ENCODE results near the gene ADAM22. TPM values are rescaled to one million over a fixed set of nuclear protein-coding genes. Genes with fewer than 3 reads are reported as not detected.

The ADAM22 gene
- total and polyA plus RNA-seq, 10 of the 15 experiments (the other 5 are each of a cell fraction or from before 2014, with no cell fraction given): 1.4 to 24.5 (median 7.6) TPM

DNA sequence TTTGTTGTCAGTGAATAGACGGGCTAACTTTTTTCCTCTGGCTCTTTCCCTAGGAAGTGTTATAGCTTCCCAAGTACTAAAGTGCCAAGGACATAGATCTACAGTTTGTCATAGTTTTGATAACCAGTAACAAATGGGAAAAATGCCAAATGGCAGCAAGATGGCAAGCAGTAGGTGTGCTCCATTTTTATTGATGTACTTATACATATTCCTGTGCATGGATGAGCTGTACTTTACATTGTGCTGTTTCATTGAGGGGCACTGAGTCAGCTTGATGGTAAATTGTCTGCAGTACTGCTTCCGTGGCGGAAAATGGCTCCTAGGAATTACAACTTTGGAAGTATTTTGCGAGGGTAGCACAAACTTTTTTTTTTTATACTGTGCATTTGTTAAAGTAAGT, 7.1 kb downstream of the ADAM22 start:
- ChIA-PET RAD21 (ENCODE audit: unreplicated experiment) (no interaction called here), POLR2A (interaction anchor here (0.6 to 1.5 kb wide), 4 partner anchors 16 to 168 kb away, joined by 3 to 4 read pairs (median 3); no protein-coding TSS in a partner anchor), CTCF (interaction anchor here (0.7 kb wide), 1 partner anchor 633 kb away, joined by 3 read pairs; no protein-coding TSS in a partner anchor), SMC1A (ENCODE audit: uncharacterized antibody, unreplicated experiment) (interaction anchor here (1.0 to 4.7 kb wide), 6 partner anchors 9 to 222 kb away, joined by 3 to 18 read pairs (median 4); no protein-coding TSS in a partner anchor)
- H3K27ac ChIP-seq (ENCODE audit: control insufficient read depth, insufficient read depth): no peak overlapping the region
- peaks cover 3% of the 10 kb centered on the region for H3K79me2 ChIP-seq (ENCODE audit: control insufficient read depth, insufficient read depth, low read length)
- no peaks in the 10 kb centered on the region for H4K20me1 ChIP-seq (ENCODE audit: control insufficient read depth, insufficient read depth)
- no peak overlapping the region for H2AFZ ChIP-seq (ENCODE audit: control insufficient read depth, low read depth, low read length)
- TF ChIP-seq, protein P1, sequence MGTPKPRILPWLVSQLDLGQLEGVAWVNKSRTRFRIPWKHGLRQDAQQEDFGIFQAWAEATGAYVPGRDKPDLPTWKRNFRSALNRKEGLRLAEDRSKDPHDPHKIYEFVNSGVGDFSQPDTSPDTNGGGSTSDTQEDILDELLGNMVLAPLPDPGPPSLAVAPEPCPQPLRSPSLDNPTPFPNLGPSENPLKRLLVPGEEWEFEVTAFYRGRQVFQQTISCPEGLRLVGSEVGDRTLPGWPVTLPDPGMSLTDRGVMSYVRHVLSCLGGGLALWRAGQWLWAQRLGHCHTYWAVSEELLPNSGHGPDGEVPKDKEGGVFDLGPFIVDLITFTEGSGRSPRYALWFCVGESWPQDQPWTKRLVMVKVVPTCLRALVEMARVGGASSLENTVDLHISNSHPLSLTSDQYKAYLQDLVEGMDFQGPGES (IDR thresholded peaks at IDR 0.05): no peak
- TF ChIP-seq MXI1 (IDR thresholded peaks at IDR 0.05; ENCODE audit: low read depth, low read length): no peak
- no peak for TF ChIP-seq SUZ12 (IDR thresholded peaks at IDR 0.05; ENCODE audit: unreplicated experiment)
- TF ChIP-seq BACH1 (IDR thresholded peaks at IDR 0.05; ENCODE audit: borderline replicate concordance): no peak
- no peak for TF ChIP-seq IKZF1 (conservative IDR thresholded peaks at IDR 0.05)
- TF ChIP-seq NR2C1 (IDR thresholded peaks at IDR 0.05): no peak
- no peak for TF ChIP-seq ETV6 (conservative IDR thresholded peaks at IDR 0.05 in 1 of 2, IDR thresholded peaks at IDR 0.05 in 1 of 2; ENCODE audit: borderline replicate concordance in 1 of 2, low read depth in 1 of 2)
- no peak for TF ChIP-seq MEF2A (IDR thresholded peaks at IDR 0.05; ENCODE audit: insufficient read depth, low read depth, low read length)
- TF ChIP-seq NR2F1 (conservative IDR thresholded peaks at IDR 0.05): no peak
- no peak for TF ChIP-seq SIX5 (IDR thresholded peaks at IDR 0.05; ENCODE audit: low read depth, low read length, severe bottlenecking)
- TF ChIP-seq, protein P2, sequence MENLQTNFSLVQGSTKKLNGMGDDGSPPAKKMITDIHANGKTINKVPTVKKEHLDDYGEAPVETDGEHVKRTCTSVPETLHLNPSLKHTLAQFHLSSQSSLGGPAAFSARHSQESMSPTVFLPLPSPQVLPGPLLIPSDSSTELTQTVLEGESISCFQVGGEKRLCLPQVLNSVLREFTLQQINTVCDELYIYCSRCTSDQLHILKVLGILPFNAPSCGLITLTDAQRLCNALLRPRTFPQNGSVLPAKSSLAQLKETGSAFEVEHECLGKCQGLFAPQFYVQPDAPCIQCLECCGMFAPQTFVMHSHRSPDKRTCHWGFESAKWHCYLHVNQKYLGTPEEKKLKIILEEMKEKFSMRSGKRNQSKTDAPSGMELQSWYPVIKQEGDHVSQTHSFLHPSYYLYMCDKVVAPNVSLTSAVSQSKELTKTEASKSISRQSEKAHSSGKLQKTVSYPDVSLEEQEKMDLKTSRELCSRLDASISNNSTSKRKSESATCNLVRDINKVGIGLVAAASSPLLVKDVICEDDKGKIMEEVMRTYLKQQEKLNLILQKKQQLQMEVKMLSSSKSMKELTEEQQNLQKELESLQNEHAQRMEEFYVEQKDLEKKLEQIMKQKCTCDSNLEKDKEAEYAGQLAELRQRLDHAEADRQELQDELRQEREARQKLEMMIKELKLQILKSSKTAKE (IDR thresholded peaks at IDR 0.05; ENCODE audit: low read depth, poor library complexity, severe bottlenecking): no peak
- TF ChIP-seq SRF (IDR thresholded peaks at IDR 0.05; ENCODE audit: low read depth in 2 of 2, low read length in 2 of 2): no peak
- TF ChIP-seq, protein P3, sequence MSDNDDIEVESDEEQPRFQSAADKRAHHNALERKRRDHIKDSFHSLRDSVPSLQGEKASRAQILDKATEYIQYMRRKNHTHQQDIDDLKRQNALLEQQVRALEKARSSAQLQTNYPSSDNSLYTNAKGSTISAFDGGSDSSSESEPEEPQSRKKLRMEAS (IDR thresholded peaks at IDR 0.05; ENCODE audit: low read depth, low read length): no peak
- TF ChIP-seq MTA2 (IDR thresholded peaks at IDR 0.05; ENCODE audit: low read depth): no peak
- TF ChIP-seq IKZF2 (IDR thresholded peaks at IDR 0.05): no peak
- BruUV-seq (replicated peaks): no TSS peak
- DNase-seq (ENCODE audit: low read depth, low spot score) (no peak), ATAC-seq (no peak), FAIRE-seq (no peak)
- no peak overlapping the region for H3K4me3 ChIP-seq
- H3K4me2 ChIP-seq (ENCODE audit: control insufficient read depth, insufficient read depth): no peak overlapping the region
- intact Hi-C loops (cut with micrococcal nuclease; ENCODE audit: unreplicated experiment): no loop called here
- in situ Hi-C loops (cut with MboI): no loop called here
- H3K9ac ChIP-seq (ENCODE audit: control insufficient read depth, insufficient read depth, low read length): no peak overlapping the region
- H3K9me3 ChIP-seq (replicated peaks; ENCODE audit: control insufficient read depth, insufficient read depth, low read length): no peaks in the 10 kb centered on the region
- no peaks in the 10 kb centered on the region for H3K27me3 ChIP-seq (replicated peaks in 1 of 2; ENCODE audit: control insufficient read depth in 2 of 2, insufficient read depth in 2 of 2, low read length in 1 of 2)
- peaks cover 0 to 3% of the 10 kb centered on the region in 2 experiments; a peak in 1 of 4 replicates for H3K36me3 ChIP-seq (ENCODE audit: control insufficient read depth in 2 of 2, insufficient read depth in 2 of 2, low read length in 1 of 2)
- 95% methylated on average over 4 of the region's 4 CpGs for WGBS (ENCODE audit: insufficient coverage, insufficient replicate concordance, low lambda C conversion rate, missing lambda C conversion rate)
- peaks cover 6% of the 10 kb centered on the region; the same call in 1 of the 2 replicates for H3K4me1 ChIP-seq (ENCODE audit: control insufficient read depth, insufficient read depth, low read length)

Measured in GM12878 (cell line).